ENCODE results near the gene CCDC85B.
A peak's percentile ranks its signal among the peaks of the same experiment; 100 is the strongest.

The CCDC85B gene

DNA sequence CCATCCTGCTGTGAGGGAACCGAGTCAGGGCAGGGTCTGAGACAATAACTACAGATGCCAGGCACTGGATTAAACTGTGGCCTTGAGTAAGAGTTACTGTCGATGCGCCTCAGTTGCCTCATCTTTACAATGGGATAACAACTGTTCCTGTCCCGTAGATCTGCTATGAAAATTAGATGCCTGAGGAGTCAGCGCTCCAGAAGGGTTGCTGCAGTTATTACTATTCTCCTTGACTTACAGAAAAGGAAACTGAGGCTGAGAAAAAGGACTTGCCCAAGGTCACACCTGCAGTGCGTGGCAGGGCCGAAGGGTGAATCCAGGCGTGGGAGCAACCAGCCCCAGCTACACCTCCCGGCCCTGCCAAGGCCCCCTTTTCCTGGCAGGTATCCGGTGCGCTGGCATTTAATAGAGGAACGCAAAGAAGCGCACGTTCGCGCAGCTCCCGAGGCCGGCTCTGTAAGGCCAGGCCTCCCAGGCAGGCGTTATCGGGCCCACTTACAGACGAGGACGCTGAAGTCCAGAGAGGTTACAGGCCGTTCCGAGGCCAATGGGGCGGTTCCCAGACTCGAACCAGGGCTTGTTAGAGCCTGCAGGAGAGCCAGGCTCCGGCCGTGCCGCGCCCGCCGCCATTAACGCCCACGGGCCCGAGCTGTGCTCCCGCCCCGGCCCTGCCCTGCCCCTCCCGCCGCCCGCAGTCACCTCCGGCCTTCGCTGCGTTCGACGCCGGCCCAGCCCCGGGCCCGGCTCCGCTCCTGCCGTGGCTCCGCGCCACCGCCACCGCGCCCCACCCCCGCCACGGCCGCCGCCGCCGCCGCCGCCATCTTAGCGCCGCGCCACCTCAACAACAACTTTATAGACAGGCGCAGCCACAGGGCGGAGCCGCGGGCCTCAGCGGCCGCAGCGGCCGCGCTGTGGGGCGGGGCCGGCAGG lies 28.0 kb downstream of the CCDC85B start, which contains the start of gene C11orf68:
TSS of gene C11orf68 (minus strand) at position 852 of the 930 bp plus-strand sequence. CDS start at position 821, 31 bp downstream.
- Histone ChIP-seq H3K36me3 (peaks cover 28% of the 10 kb centered on the region), H3K9me3 (no peaks in the 10 kb centered on the region), H3K27me3 (no peaks in the 10 kb centered on the region), H3K27ac (peak within 1 kb of the TSS; percentile 92), H3K4me3 (ENCODE audit: low read depth in 1 of 2, low read length in 1 of 2) (peak within 1 kb of the TSS; percentile 80 to 96), H3K4me1 (ENCODE audit: control insufficient read depth in 1 of 2, insufficient read depth in 1 of 2, low read depth in 1 of 2, low read length in 1 of 2) (peaks cover 52 to 57% of the 10 kb centered on the region in 2 experiments)
- TF ChIP-seq CTCF (IDR thresholded peaks at IDR 0.05), result peak; percentile 70

DNA sequence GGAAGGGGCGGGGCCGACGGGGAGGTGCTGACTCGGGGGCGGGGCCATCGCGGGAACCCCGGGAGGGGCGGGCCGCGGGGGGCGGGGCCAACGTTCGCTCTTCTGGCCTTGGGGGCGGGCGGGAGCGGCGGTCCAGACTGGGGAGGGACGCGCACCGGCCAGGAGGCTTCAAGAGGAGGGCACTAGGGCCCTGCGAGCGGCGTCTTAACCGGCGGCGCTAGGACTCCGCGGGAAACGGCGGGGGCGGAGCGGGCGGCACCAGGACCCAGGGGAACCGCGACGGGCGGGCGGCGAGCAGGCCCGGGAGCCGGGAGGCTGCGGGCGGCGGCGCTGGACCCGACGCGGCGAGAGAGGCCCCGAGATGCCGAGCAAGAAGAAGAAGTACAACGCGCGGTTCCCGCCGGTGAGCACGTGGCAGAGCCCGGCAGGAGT lies 28.7 kb downstream of the CCDC85B start, which contains the start of gene DRAP1:
TSS of gene DRAP1 (plus strand) at position 286 of the 432 bp plus-strand sequence. CDS start at position 362, 76 bp downstream.
- Histone ChIP-seq H3K27ac (peak within 1 kb of the TSS; percentile 92), H3K27me3 (no peaks in the 10 kb centered on the region), H3K9me3 (no peaks in the 10 kb centered on the region), H3K4me3 (ENCODE audit: low read depth in 1 of 2, low read length in 1 of 2) (peak within 1 kb of the TSS; percentile 80 to 96), H3K36me3 (peaks cover 31% of the 10 kb centered on the region), H3K4me1 (ENCODE audit: control insufficient read depth in 1 of 2, insufficient read depth in 1 of 2, low read depth in 1 of 2, low read length in 1 of 2) (peaks cover 52 to 57% of the 10 kb centered on the region in 2 experiments)
- no peak for TF ChIP-seq CTCF (IDR thresholded peaks at IDR 0.05)

GRCh38 chr11:65919573-65920371 lies 29.3 kb downstream of the CCDC85B start:
- H3K4me3 ChIP-seq (ENCODE audit: low read depth in 1 of 2, low read length in 1 of 2), result peak overlapping the region; percentile 60 to 96
- no peak for TF ChIP-seq CTCF (IDR thresholded peaks at IDR 0.05)
- peaks cover 31% of the 10 kb centered on the region for H3K36me3 ChIP-seq
- no peaks in the 10 kb centered on the region for H3K9me3 ChIP-seq
- peaks cover 52 to 56% of the 10 kb centered on the region in 2 experiments for H3K4me1 ChIP-seq (ENCODE audit: control insufficient read depth in 1 of 2, insufficient read depth in 1 of 2, low read depth in 1 of 2, low read length in 1 of 2)
- H3K27me3 ChIP-seq, result no peaks in the 10 kb centered on the region
- peak overlapping the region; percentile 92 for H3K27ac ChIP-seq

- peak overlapping the region; percentile 60 to 96 for H3K4me3 ChIP-seq (ENCODE audit: low read depth in 1 of 2, low read length in 1 of 2)
- H3K27ac ChIP-seq, result peak overlapping the region; percentile 92
- no peaks in the 10 kb centered on the region for H3K9me3 ChIP-seq
- peaks cover 31% of the 10 kb centered on the region for H3K36me3 ChIP-seq
- H3K27me3 ChIP-seq, result no peaks in the 10 kb centered on the region
- peaks cover 48 to 50% of the 10 kb centered on the region in 2 experiments for H3K4me1 ChIP-seq (ENCODE audit: control insufficient read depth in 1 of 2, insufficient read depth in 1 of 2, low read depth in 1 of 2, low read length in 1 of 2)
- TF ChIP-seq CTCF (IDR thresholded peaks at IDR 0.05), result no peak
Observed at GRCh38 chr11:65920372-65920802, 29.9 kb downstream of the CCDC85B start.

GRCh38 chr11:65921033-65921555 lies 30.6 kb downstream of the CCDC85B start:
- H3K36me3 ChIP-seq, result peaks cover 31% of the 10 kb centered on the region
- H3K4me3 ChIP-seq (ENCODE audit: low read depth in 1 of 2, low read length in 1 of 2), result no peak overlapping the region
- H3K4me1 ChIP-seq (ENCODE audit: control insufficient read depth in 1 of 2, insufficient read depth in 1 of 2, low read depth in 1 of 2, low read length in 1 of 2), result peaks cover 41 to 43% of the 10 kb centered on the region in 2 experiments
- no peaks in the 10 kb centered on the region for H3K9me3 ChIP-seq
- no peaks in the 10 kb centered on the region for H3K27me3 ChIP-seq
- TF ChIP-seq CTCF (IDR thresholded peaks at IDR 0.05), result no peak
- H3K27ac ChIP-seq, result no peak overlapping the region
